Measurements from ENCODE around the gene CABCOCO1. TPM values are rescaled to one million over a fixed set of nuclear protein-coding genes. Genes with fewer than 3 reads are reported as not detected.

The CABCOCO1 gene
- total and polyA plus RNA-seq, 8 donors: 1.7 to 6.0 (median 3.4) TPM; not detected in 1

GRCh38 chr10:61766927-61767326 lies 104.2 kb downstream of the CABCOCO1 start:
- DNase-seq (no peak), ATAC-seq (no peak)
- Histone ChIP-seq H3K36me3 (no peaks in the 10 kb centered on the region), H3K4me1 (no peaks in the 10 kb centered on the region), H3K27ac (no peak overlapping the region), H3K9me3 (no peaks in the 10 kb centered on the region), H3K4me3 (no peak overlapping the region), H3K27me3 (no peaks in the 10 kb centered on the region)
- intact Hi-C loops (cut with DNase I): no loop called here
- no peak for TF ChIP-seq CTCF (IDR thresholded peaks at IDR 0.05)

GRCh38 chr10:61774031-61774430 lies 111.3 kb downstream of the CABCOCO1 start:
- Histone ChIP-seq H3K9me3 (no peaks in the 10 kb centered on the region), H3K4me3 (no peak overlapping the region), H3K27ac (no peak overlapping the region), H3K4me1 (no peaks in the 10 kb centered on the region), H3K36me3 (no peaks in the 10 kb centered on the region), H3K27me3 (no peaks in the 10 kb centered on the region)
- DNase-seq (no peak), ATAC-seq (no peak)
- TF ChIP-seq CTCF (IDR thresholded peaks at IDR 0.05): no peak
- intact Hi-C loops (cut with DNase I): no loop called here

- Histone ChIP-seq H3K9me3 (no peaks in the 10 kb centered on the region), H3K4me3 (no peak overlapping the region), H3K27ac (no peak overlapping the region), H3K4me1 (no peaks in the 10 kb centered on the region), H3K36me3 (no peaks in the 10 kb centered on the region), H3K27me3 (no peaks in the 10 kb centered on the region)
- TF ChIP-seq CTCF (IDR thresholded peaks at IDR 0.05): no peak
- DNase-seq (no peak), ATAC-seq (no peak)
- intact Hi-C loops (cut with DNase I): no loop called here
Observed at GRCh38 chr10:61775111-61775510, 112.4 kb downstream of the CABCOCO1 start.

- intact Hi-C loops (cut with DNase I): no loop called here
- no peak overlapping the region for H3K27ac ChIP-seq
- no peaks in the 10 kb centered on the region for H3K9me3 ChIP-seq
- H3K4me3 ChIP-seq: no peak overlapping the region
- DNase-seq: no peak
- H3K4me1 ChIP-seq: no peaks in the 10 kb centered on the region
- TF ChIP-seq CTCF (IDR thresholded peaks at IDR 0.05): no peak
- no peak for ATAC-seq
- H3K36me3 ChIP-seq: no peaks in the 10 kb centered on the region
- H3K27me3 ChIP-seq: no peaks in the 10 kb centered on the region
Observed at GRCh38 chr10:61776615-61777266, 114.0 kb downstream of the CABCOCO1 start.

- Histone ChIP-seq H3K36me3 (no peaks in the 10 kb centered on the region), H3K4me1 (no peaks in the 10 kb centered on the region), H3K4me3 (no peak overlapping the region), H3K9me3 (no peaks in the 10 kb centered on the region), H3K27ac (no peak overlapping the region), H3K27me3 (no peaks in the 10 kb centered on the region)
- ATAC-seq (no peak), DNase-seq (no peak)
- no peak for TF ChIP-seq CTCF (IDR thresholded peaks at IDR 0.05)
- intact Hi-C loops (cut with DNase I): no loop called here
Observed at GRCh38 chr10:61778137-61778536, 115.4 kb downstream of the CABCOCO1 start.

Measured in left lung (tissue), 10 donors.